ENCODE measurements around the gene DDB1. TPM values are rescaled to one million over a fixed set of nuclear protein-coding genes. Genes with fewer than 3 reads are reported as not detected.

DDB1 gene
- polyA plus RNA-seq, 1 of the 3 experiments (the other 2 are of a cell fraction) = 170 TPM

DNA sequence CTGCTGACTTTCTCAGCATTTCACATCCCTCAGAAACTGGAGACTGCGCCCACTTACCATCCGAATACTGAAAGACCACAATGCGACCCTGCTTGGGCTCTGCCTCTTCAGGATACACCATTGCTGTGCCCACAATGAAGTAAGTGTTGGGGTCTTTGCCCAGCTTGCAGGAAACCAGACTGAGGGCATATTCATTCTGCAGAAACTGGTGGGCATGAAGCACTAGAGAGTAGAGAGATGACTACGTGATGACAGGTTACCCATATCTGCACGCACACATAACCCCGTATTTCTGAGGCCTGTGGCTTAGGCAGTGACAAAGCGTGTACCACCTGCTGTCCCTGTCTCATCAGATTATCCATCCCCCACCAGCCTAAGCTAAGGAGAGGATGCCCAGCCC is 23.2 kb downstream of the DDB1 start:
- H3K9ac ChIP-seq = no peak overlapping the region

DNA sequence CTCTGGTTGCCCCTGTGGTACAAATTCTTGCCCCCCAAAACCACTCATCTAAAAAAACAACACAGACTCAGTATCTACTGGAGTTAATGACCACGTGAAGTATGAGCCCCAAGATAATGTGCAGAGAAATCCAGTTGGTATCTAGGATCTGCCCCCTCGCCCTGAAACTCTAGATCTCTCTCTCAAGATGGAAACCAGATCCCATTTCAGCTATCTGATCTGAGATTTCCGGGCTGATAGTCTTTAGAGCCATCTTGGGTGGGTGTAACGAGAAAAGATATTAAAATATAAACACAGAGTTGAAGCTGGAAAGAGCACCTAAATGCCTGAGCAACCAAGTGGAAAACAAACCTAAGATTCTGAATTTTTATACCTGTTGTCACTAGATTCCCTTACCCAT is 23.8 kb downstream of the DDB1 start:
- CTCF ChIA-PET = interaction anchor here (1.0 to 1.9 kb wide), 4 partner anchors 27 to 799 kb away, joined by 3 to 5 read pairs (median 4); no protein-coding TSS in a partner anchor
- H3K4me1 ChIP-seq (ENCODE audit: control insufficient read depth in 1 of 2, insufficient read depth in 2 of 2, low read depth in 1 of 2, low read length in 1 of 2) = no peaks in the 10 kb centered on the region
- no peak overlapping the region for H3K4me3 ChIP-seq (ENCODE audit: low read depth in 2 of 2, low read length in 1 of 2)
- no peaks in the 10 kb centered on the region for H3F3A ChIP-seq (replicated peaks; ENCODE audit: insufficient read depth)
- no peak overlapping the region for H3K4me2 ChIP-seq
- 87% methylated on average over 4 of the region's 4 CpGs for WGBS (ENCODE audit: low lambda C conversion rate)
- no peaks in the 10 kb centered on the region for H3K9me2 ChIP-seq
- no peaks in the 10 kb centered on the region for H3K27me3 ChIP-seq (ENCODE audit: insufficient read depth)
- DNase-seq = no peak
- no peaks in the 10 kb centered on the region for H3K9me3 ChIP-seq
- no peaks in the 10 kb centered on the region; the same call in 1 of the 2 replicates for H3K79me2 ChIP-seq (ENCODE audit: insufficient read depth)
- POLR2A ChIA-PET = no interaction called here
- peaks cover 72 to 85% of the 10 kb centered on the region in 2 experiments for H3K36me3 ChIP-seq (replicated peaks in 1 of 2; ENCODE audit: control insufficient read depth in 1 of 2, insufficient read depth in 2 of 2, low read length in 1 of 2)
- H4K20me1 ChIP-seq (ENCODE audit: insufficient read depth) = no peaks in the 10 kb centered on the region
- H3K9ac ChIP-seq = no peak overlapping the region
- H3K27ac ChIP-seq (ENCODE audit: low read depth in 2 of 2, low read length in 1 of 2) = no peak overlapping the region
- H2AFZ ChIP-seq (ENCODE audit: low read depth) = no peak overlapping the region
- TF ChIP-seq POLR2AphosphoS5 (IDR thresholded peaks at IDR 0.05; ENCODE audit: low read depth, low read length) (no peak), FOXJ3 (CRISPR knock-in tag; IDR thresholded peaks at IDR 0.05) (no peak), FOSL2 (IDR thresholded peaks at IDR 0.05; ENCODE audit: borderline replicate concordance, low read depth) (no peak), TCF12 (IDR thresholded peaks at IDR 0.05) (no peak), EZH2phosphoT487 (IDR thresholded peaks at IDR 0.05; ENCODE audit: borderline replicate concordance, low read depth) (no peak), YY1 (IDR thresholded peaks at IDR 0.05; ENCODE audit: low read depth) (no peak), RXRA (IDR thresholded peaks at IDR 0.05; ENCODE audit: borderline replicate concordance, low read depth) (no peak), RCOR1 (IDR thresholded peaks at IDR 0.05; ENCODE audit: low read length) (no peak), GATA2 (CRISPR knock-in tag; IDR thresholded peaks at IDR 0.05) (no peak)
- TF ChIP-seq, protein P1, sequence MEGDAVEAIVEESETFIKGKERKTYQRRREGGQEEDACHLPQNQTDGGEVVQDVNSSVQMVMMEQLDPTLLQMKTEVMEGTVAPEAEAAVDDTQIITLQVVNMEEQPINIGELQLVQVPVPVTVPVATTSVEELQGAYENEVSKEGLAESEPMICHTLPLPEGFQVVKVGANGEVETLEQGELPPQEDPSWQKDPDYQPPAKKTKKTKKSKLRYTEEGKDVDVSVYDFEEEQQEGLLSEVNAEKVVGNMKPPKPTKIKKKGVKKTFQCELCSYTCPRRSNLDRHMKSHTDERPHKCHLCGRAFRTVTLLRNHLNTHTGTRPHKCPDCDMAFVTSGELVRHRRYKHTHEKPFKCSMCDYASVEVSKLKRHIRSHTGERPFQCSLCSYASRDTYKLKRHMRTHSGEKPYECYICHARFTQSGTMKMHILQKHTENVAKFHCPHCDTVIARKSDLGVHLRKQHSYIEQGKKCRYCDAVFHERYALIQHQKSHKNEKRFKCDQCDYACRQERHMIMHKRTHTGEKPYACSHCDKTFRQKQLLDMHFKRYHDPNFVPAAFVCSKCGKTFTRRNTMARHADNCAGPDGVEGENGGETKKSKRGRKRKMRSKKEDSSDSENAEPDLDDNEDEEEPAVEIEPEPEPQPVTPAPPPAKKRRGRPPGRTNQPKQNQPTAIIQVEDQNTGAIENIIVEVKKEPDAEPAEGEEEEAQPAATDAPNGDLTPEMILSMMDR (IDR thresholded peaks at IDR 0.05) = no peak
- TF ChIP-seq, protein P2, sequence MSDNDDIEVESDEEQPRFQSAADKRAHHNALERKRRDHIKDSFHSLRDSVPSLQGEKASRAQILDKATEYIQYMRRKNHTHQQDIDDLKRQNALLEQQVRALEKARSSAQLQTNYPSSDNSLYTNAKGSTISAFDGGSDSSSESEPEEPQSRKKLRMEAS (IDR thresholded peaks at IDR 0.05; ENCODE audit: low read depth) = no peak

More for the DNA sequence above, 23.2 kb downstream of the DDB1 start:
- no peak for DNase-seq
- H3K9me2 ChIP-seq = no peaks in the 10 kb centered on the region
- no peaks in the 10 kb centered on the region for H3K27me3 ChIP-seq (ENCODE audit: insufficient read depth)
- no peak overlapping the region for H3K4me2 ChIP-seq
- H2AFZ ChIP-seq (ENCODE audit: low read depth) = no peak overlapping the region
- no peaks in the 10 kb centered on the region for H3F3A ChIP-seq (replicated peaks; ENCODE audit: insufficient read depth)
- H3K4me3 ChIP-seq (ENCODE audit: low read depth in 2 of 2, low read length in 1 of 2) = no peak overlapping the region
- ChIA-PET CTCF (interaction anchor here (1.3 to 1.4 kb wide), 2 partner anchors 55 to 76 kb away, joined by 4 to 5 read pairs; no protein-coding TSS in a partner anchor), POLR2A (no interaction called here)
- no peaks in the 10 kb centered on the region for H3K9me3 ChIP-seq
- no peak overlapping the region for H3K27ac ChIP-seq (ENCODE audit: low read depth in 2 of 2, low read length in 1 of 2)
- no peaks in the 10 kb centered on the region; the same call in 1 of the 2 replicates for H3K79me2 ChIP-seq (ENCODE audit: insufficient read depth)
- H4K20me1 ChIP-seq (ENCODE audit: insufficient read depth) = no peaks in the 10 kb centered on the region
- peaks cover 74 to 88% of the 10 kb centered on the region in 2 experiments for H3K36me3 ChIP-seq (replicated peaks in 1 of 2; ENCODE audit: control insufficient read depth in 1 of 2, insufficient read depth in 2 of 2, low read length in 1 of 2)
- no peak for TF ChIP-seq CHD2 (IDR thresholded peaks at IDR 0.05; ENCODE audit: low read length, partially characterized antibody)
- TF ChIP-seq ELF1 (IDR thresholded peaks at IDR 0.05) = no peak
- TF ChIP-seq, protein P3, sequence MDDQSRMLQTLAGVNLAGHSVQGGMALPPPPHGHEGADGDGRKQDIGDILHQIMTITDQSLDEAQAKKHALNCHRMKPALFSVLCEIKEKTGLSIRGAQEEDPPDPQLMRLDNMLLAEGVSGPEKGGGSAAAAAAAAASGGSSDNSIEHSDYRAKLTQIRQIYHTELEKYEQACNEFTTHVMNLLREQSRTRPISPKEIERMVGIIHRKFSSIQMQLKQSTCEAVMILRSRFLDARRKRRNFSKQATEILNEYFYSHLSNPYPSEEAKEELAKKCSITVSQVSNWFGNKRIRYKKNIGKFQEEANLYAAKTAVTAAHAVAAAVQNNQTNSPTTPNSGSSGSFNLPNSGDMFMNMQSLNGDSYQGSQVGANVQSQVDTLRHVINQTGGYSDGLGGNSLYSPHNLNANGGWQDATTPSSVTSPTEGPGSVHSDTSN (IDR thresholded peaks at IDR 0.05) = no peak
- TF ChIP-seq MXI1 (IDR thresholded peaks at IDR 0.05; ENCODE audit: low read depth, low read length) = no peak
- TF ChIP-seq FOSL2 (IDR thresholded peaks at IDR 0.05; ENCODE audit: borderline replicate concordance, low read depth) = no peak
- TF ChIP-seq NFIC (IDR thresholded peaks at IDR 0.05; ENCODE audit: borderline replicate concordance) = no peak
- no peak for TF ChIP-seq JUND (IDR thresholded peaks at IDR 0.05)
- TF ChIP-seq YY1 (IDR thresholded peaks at IDR 0.05; ENCODE audit: low read depth) = no peak
- no peak for TF ChIP-seq TCF12 (IDR thresholded peaks at IDR 0.05)
- TF ChIP-seq, protein P4, sequence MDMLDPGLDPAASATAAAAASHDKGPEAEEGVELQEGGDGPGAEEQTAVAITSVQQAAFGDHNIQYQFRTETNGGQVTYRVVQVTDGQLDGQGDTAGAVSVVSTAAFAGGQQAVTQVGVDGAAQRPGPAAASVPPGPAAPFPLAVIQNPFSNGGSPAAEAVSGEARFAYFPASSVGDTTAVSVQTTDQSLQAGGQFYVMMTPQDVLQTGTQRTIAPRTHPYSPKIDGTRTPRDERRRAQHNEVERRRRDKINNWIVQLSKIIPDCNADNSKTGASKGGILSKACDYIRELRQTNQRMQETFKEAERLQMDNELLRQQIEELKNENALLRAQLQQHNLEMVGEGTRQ (IDR thresholded peaks at IDR 0.05; ENCODE audit: borderline replicate concordance, low read depth, low read length) = no peak
- TF ChIP-seq SIN3A (IDR thresholded peaks at IDR 0.05; ENCODE audit: borderline replicate concordance, low read depth, low read length) = no peak
- TF ChIP-seq TAF1 (IDR thresholded peaks at IDR 0.05; ENCODE audit: borderline replicate concordance, low read depth, low read length) = no peak
- TF ChIP-seq, protein P5, sequence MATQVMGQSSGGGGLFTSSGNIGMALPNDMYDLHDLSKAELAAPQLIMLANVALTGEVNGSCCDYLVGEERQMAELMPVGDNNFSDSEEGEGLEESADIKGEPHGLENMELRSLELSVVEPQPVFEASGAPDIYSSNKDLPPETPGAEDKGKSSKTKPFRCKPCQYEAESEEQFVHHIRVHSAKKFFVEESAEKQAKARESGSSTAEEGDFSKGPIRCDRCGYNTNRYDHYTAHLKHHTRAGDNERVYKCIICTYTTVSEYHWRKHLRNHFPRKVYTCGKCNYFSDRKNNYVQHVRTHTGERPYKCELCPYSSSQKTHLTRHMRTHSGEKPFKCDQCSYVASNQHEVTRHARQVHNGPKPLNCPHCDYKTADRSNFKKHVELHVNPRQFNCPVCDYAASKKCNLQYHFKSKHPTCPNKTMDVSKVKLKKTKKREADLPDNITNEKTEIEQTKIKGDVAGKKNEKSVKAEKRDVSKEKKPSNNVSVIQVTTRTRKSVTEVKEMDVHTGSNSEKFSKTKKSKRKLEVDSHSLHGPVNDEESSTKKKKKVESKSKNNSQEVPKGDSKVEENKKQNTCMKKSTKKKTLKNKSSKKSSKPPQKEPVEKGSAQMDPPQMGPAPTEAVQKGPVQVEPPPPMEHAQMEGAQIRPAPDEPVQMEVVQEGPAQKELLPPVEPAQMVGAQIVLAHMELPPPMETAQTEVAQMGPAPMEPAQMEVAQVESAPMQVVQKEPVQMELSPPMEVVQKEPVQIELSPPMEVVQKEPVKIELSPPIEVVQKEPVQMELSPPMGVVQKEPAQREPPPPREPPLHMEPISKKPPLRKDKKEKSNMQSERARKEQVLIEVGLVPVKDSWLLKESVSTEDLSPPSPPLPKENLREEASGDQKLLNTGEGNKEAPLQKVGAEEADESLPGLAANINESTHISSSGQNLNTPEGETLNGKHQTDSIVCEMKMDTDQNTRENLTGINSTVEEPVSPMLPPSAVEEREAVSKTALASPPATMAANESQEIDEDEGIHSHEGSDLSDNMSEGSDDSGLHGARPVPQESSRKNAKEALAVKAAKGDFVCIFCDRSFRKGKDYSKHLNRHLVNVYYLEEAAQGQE (IDR thresholded peaks at IDR 0.05; ENCODE audit: low read depth, low read length) = no peak
- 99% methylated on average over 7 of the region's 7 CpGs for WGBS (ENCODE audit: low lambda C conversion rate)
- H3K4me1 ChIP-seq (ENCODE audit: control insufficient read depth in 1 of 2, insufficient read depth in 2 of 2, low read depth in 1 of 2, low read length in 1 of 2) = no peaks in the 10 kb centered on the region

Measured in SK-N-SH (cell line).